GM12875 (cell line): ENCODE measurements around the gene PDZD8.

ENCODE experiments used
- H3K4me3 ChIP-seq: one replicate; pipeline ENCODE4 v1.5.1; 2011; ENCODE audit warnings: low read depth, low read length, control low read depth
- CTCF ChIP-seq: IDR thresholded peaks from 2 replicates; pipeline ENCODE4 v1.5.1; 2011; ENCODE audit warnings: low read depth, mild to moderate bottlenecking, control low read depth, inconsistent platforms, low read length, moderate library complexity, borderline replicate concordance; ENCODE audit not compliant: insufficient read depth

PDZD8 gene

GRCh38 chr10:117273980-117274379, 101.3 kb downstream of the PDZD8 start:
- TF ChIP-seq CTCF, result no peak
- H3K4me3 ChIP-seq, result no peak overlapping the region

GRCh38 chr10:117272195-117273076, 102.8 kb downstream of the PDZD8 start:
- TF ChIP-seq CTCF, result no peak
- no peak overlapping the region for H3K4me3 ChIP-seq

GRCh38 chr10:117271427-117271826, 103.8 kb downstream of the PDZD8 start:
- TF ChIP-seq CTCF, result no peak

GRCh38 chr10:117268907-117269306, 106.3 kb downstream of the PDZD8 start:
- TF ChIP-seq CTCF, result no peak
- no peak overlapping the region for H3K4me3 ChIP-seq

More at GRCh38 chr10:117271427-117271826, 103.8 kb downstream of the PDZD8 start:
- H3K4me3 ChIP-seq, result no peak overlapping the region

GRCh38 chr10:117268258-117268657, 107.0 kb downstream of the PDZD8 start:
- no peak overlapping the region for H3K4me3 ChIP-seq
- TF ChIP-seq CTCF, result no peak

DNA sequence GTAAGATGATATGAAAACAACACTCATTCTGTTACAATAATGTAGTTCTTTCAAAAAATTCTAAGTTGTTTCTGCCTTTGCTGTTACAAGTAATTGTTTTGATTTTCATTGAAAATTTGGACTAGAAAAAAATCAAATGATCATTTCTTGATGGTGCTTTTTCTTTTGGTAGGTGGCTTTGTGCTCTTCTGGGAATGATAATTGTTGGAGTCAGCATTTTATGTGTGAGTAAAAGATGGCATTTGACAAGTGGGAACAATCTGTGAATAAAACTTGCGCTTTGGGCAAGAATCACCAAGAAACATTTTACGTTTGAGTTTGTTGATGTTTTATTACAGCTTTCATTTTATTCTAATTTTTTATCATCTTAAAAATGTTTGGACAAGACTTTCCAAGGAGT, 108.4 kb downstream of the PDZD8 start:
- TF ChIP-seq CTCF, result no peak
- no peak overlapping the region for H3K4me3 ChIP-seq

GRCh38 chr10:117266400-117266799, 108.8 kb downstream of the PDZD8 start:
- no peak overlapping the region for H3K4me3 ChIP-seq
- TF ChIP-seq CTCF, result no peak
